Colonic mucosa (tissue), 4 donors: ENCODE data around the gene PIAS1. TPM values are rescaled to one million over a fixed set of nuclear protein-coding genes. Genes with fewer than 3 reads are reported as not detected.

Experiments used
- DNase-seq: peaks from one replicate; pipeline ENCODE4 v3.0.0-alpha.2; 2020
- H3K27ac ChIP-seq: fragments of 200-600 bp; one replicate; pipeline ENCODE4 v1.8.0; 2021
- H3K27me3 ChIP-seq: fragments of 200-600 bp; one replicate; pipeline ENCODE4 v1.8.0; 2021
- H3K36me3 ChIP-seq: fragments of 200-600 bp; one replicate; pipeline ENCODE4 v1.8.0; 2021
- H3K4me1 ChIP-seq: fragments of 200-600 bp; one replicate; pipeline ENCODE4 v1.8.0; 2021; ENCODE audit warnings: mild to moderate bottlenecking
- H3K4me3 ChIP-seq: fragments of 200-600 bp; one replicate; pipeline ENCODE4 v1.8.0; 2021
- H3K9ac ChIP-seq, 2 donors: one replicate each; pipeline ENCODE4 v1.7.0; 2013; ENCODE audit warnings: control low read depth in 2 of 2, low read depth in 2 of 2, low read length in 2 of 2
- H3K9me3 ChIP-seq: fragments of 200-600 bp; one replicate; pipeline ENCODE4 v1.8.0; 2021
- CTCF ChIP-seq: fragments of 200-600 bp; IDR thresholded peaks from one replicate; pipeline ENCODE4 v1.8.0; 2022; ENCODE audit warnings: antibody characterized with exemption, mild to moderate bottlenecking
- intact Hi-C: fragments of 100-400 bp; cut with DNase I; formaldehyde crosslinking; loops from one replicate; pipeline ENCODE4 v1.14.1; 2022
- total RNA-seq, 2 donors: library from RNA; stranded (reverse); fragmentation: NEBNext Ultra II Directional in 1 of 2; extraction: Animal tissue kit (Norgen Biotek cat#: 25700) in 1 of 2; gene quantifications; one replicate each; pipeline ENCODE4 v1.2.1, GENCODE V29; 2021
- donor health status: healthy.
- donor health status: DM: no; HTN: no; CAD: no.
- donor health status: DM: no; HTN: no; CAD: no.

The PIAS1 gene
- total RNA-seq, 2 donors from 2014 or later: 26.6 to 33.0 TPM

DNA sequence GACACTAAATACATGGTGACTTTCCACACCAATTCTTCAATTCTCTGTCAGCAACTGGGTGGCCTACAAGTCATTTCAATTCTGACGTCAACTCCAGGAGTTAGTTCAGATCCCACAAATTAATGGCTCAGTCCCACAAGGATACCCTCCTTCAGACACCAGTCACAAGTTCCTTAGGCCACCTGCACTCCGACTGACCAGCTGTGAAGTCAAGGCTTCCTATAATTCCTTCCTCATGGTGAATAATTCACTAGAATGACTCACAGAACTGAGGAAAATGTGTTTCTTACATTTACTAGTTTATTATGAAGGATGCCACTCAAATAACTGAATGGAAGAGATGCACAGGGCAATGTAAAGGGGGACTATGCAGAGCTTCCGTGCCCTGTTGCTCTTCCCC lies 6.3 kb upstream of the PIAS1 start:
- Histone ChIP-seq H3K27me3 (no peaks in the 10 kb centered on the region), H3K27ac (no peak overlapping the region), H3K4me3 (no peak overlapping the region), H3K36me3 (no peaks in the 10 kb centered on the region), H3K4me1 (peaks cover under 1% of the 10 kb centered on the region), H3K9ac (no peak overlapping the region), H3K9me3 (no peaks in the 10 kb centered on the region)
- intact Hi-C loops: no loop called here
- no peak for TF ChIP-seq CTCF
- DNase-seq: no peak

GRCh38 chr15:68051109-68051508 lies 3.0 kb upstream of the PIAS1 start:
- H3K4me3 ChIP-seq: no peak overlapping the region
- TF ChIP-seq CTCF: no peak
- no peak overlapping the region for H3K9ac ChIP-seq
- H3K27me3 ChIP-seq: no peaks in the 10 kb centered on the region
- no peak for DNase-seq
- intact Hi-C loops: loop anchor here (10.0 kb wide), 1 partner anchor 104 kb away; no protein-coding TSS in a partner anchor
- H3K36me3 ChIP-seq: no peaks in the 10 kb centered on the region
- no peaks in the 10 kb centered on the region for H3K9me3 ChIP-seq
- no peak overlapping the region for H3K27ac ChIP-seq
- H3K4me1 ChIP-seq: peaks cover 4% of the 10 kb centered on the region

DNA sequence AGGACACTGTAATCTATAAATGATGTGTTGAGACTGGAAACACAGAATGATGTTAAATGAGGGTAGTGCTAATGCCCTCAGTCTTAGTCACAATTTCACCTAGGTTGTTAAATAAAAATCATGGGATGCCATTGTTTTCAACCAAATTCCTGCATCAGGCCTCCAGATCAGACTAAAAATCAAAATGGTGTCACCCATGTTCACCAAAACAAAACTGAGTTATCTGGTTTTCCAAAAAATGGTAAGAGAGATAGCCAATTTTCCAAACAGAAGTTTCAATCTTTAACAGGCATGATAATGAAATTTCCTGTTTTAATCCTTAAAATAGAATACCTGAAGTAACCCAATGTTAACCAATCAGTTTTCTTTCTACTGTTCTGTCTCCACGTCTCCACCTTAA lies 2.2 kb upstream of the PIAS1 start:
- Histone ChIP-seq H3K4me1 (peaks cover 4% of the 10 kb centered on the region), H3K4me3 (no peak overlapping the region), H3K27ac (no peak overlapping the region), H3K9ac (no peak overlapping the region), H3K36me3 (no peaks in the 10 kb centered on the region), H3K9me3 (no peaks in the 10 kb centered on the region), H3K27me3 (no peaks in the 10 kb centered on the region)
- no peak for TF ChIP-seq CTCF
- no peak for DNase-seq
- intact Hi-C loops: loop anchor here (10.0 kb wide), 1 partner anchor 103 kb away; no protein-coding TSS in a partner anchor

- H3K27ac ChIP-seq: no peak overlapping the region
- peaks cover 4% of the 10 kb centered on the region for H3K4me1 ChIP-seq
- no peaks in the 10 kb centered on the region for H3K9me3 ChIP-seq
- no peak overlapping the region for H3K9ac ChIP-seq
- no peaks in the 10 kb centered on the region for H3K36me3 ChIP-seq
- TF ChIP-seq CTCF: no peak
- intact Hi-C loops: loop anchor here (10.0 kb wide), 1 partner anchor 102 kb away; no protein-coding TSS in a partner anchor
- no peak for DNase-seq
- H3K27me3 ChIP-seq: no peaks in the 10 kb centered on the region
- no peak overlapping the region for H3K4me3 ChIP-seq
Observed at GRCh38 chr15:68052431-68052830, 1.7 kb upstream of the PIAS1 start.

DNA sequence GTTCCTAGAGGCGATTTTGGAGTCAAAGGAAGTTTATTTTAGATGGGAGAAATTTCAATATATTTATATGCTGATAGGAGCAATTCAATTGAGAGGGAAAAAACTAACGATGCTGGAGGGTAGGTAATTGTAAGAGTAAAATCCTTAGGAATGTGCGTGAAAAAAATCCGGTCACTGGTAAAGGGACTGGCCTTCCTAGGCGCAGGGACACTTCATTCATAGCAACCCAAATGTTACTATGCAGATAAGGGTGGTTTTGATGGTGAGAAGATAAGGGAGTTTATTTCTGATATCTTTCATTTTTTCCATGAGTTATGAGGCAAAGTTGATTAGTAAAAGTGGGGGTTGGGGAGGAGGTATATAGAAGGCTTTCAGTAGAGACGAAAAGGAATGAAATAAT lies 1.1 kb upstream of the PIAS1 start:
- Histone ChIP-seq H3K9me3 (no peaks in the 10 kb centered on the region), H3K36me3 (no peaks in the 10 kb centered on the region), H3K4me1 (peaks cover 4% of the 10 kb centered on the region), H3K27ac (no peak overlapping the region), H3K4me3 (no peak overlapping the region), H3K27me3 (no peaks in the 10 kb centered on the region), H3K9ac (no peak overlapping the region)
- no peak for TF ChIP-seq CTCF
- intact Hi-C loops: loop anchor here (10.0 kb wide), 1 partner anchor 102 kb away; no protein-coding TSS in a partner anchor
- DNase-seq: no peak
